Measurements from ENCODE around the gene SLCO3A1. TPM values are rescaled to one million over a fixed set of nuclear protein-coding genes. Genes with fewer than 3 reads are reported as not detected.

Gene SLCO3A1
- total RNA-seq, 1 experiment from 2014 or later = 5.1 TPM

DNA sequence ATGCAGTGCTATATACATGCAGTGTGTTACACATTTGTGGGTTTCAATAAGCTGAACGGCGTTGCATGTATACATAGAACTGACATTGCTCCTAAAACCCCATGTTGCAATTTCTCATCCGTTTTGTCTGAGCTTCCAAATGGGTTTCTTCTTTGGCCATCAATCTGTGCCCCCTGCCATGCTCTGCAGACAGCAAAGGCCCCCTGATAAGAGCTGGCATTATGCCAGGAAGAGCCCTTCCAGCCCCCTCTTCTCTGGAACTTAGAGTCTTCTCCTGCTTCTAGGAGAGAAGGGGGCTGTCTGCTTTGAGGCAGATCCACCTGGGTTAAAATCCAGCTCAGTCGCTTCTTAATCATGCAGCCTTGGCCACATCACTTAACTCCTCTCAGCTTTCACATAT lies 254.0 kb downstream of the SLCO3A1 start:
- Histone ChIP-seq H3K9me2 (ENCODE audit: insufficient read depth) (no peaks in the 10 kb centered on the region), H3K27me3 (ENCODE audit: insufficient read depth, low read length) (no peaks in the 10 kb centered on the region), H3K4me2 (ENCODE audit: low read length) (no peak overlapping the region), H3K4me3 (replicated peaks in 1 of 2; ENCODE audit: low read depth in 1 of 2, low read length in 2 of 2) (no peak overlapping the region), H3K79me2 (ENCODE audit: insufficient read depth, low read length) (no peaks in the 10 kb centered on the region), H3K9ac (ENCODE audit: low read length) (no peak overlapping the region), H3K9me3 (ENCODE audit: control insufficient read depth in 1 of 2, insufficient read depth in 1 of 2, low read depth in 1 of 2, low read length in 2 of 2) (no peaks in the 10 kb centered on the region), H3K36me3 (ENCODE audit: control insufficient read depth in 1 of 2, insufficient read depth in 2 of 2, low read length in 2 of 2) (no peaks in the 10 kb centered on the region), H4K20me1 (ENCODE audit: insufficient read depth) (no peaks in the 10 kb centered on the region), H2AFZ (ENCODE audit: low read depth, low read length, poor library complexity, severe bottlenecking) (no peak overlapping the region), H3K4me1 (ENCODE audit: control insufficient read depth in 1 of 2, insufficient read depth in 2 of 2, low read length in 2 of 2) (no peaks in the 10 kb centered on the region), H3K27ac (ENCODE audit: low read depth, low read length) (no peak overlapping the region)
- DNase-seq (ENCODE audit: low read depth, low spot score) (no peak), ATAC-seq (no peak)
- ChIA-PET RAD21 (ENCODE audit: low non-redundant PET in 1 of 2, low total read pairs in 2 of 2, uncharacterized antibody in 2 of 2, unreplicated experiment in 2 of 2) (no interaction called here), CTCF (no interaction called here), POLR2A (no interaction called here)
- BruUV-seq (replicated peaks) = no TSS peak
- TF ChIP-seq FOSL1 (IDR thresholded peaks at IDR 0.05; ENCODE audit: low read depth) (no peak), POLR2A (IDR thresholded peaks at IDR 0.05; ENCODE audit: borderline replicate concordance, extremely low read depth, insufficient read depth, insufficient read length) (no peak), YY1 (IDR thresholded peaks at IDR 0.05; ENCODE audit: extremely low read depth, insufficient replicate concordance, low read depth, low read length) (no peak), POLR2AphosphoS5 (IDR thresholded peaks at IDR 0.05; ENCODE audit: low read depth, low read length) (no peak), EZH2phosphoT487 (IDR thresholded peaks at IDR 0.05; ENCODE audit: borderline replicate concordance) (no peak), CBX3 (IDR thresholded peaks at IDR 0.05; ENCODE audit: low read depth) (no peak), TCF7L2 (IDR thresholded peaks at IDR 0.05; ENCODE audit: borderline replicate concordance, extremely low read depth, insufficient read depth, insufficient read length) (no peak), SRF (IDR thresholded peaks at IDR 0.05; ENCODE audit: low read depth) (no peak), JUND (IDR thresholded peaks at IDR 0.05) (no peak), RAD21 (IDR thresholded peaks at IDR 0.05; ENCODE audit: low read depth) (no peak), ZFX (IDR thresholded peaks at IDR 0.05) (no peak)
- TF ChIP-seq, protein P1, sequence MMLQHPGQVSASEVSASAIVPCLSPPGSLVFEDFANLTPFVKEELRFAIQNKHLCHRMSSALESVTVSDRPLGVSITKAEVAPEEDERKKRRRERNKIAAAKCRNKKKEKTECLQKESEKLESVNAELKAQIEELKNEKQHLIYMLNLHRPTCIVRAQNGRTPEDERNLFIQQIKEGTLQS (IDR thresholded peaks at IDR 0.05) = no peak
- TF ChIP-seq, protein P2, sequence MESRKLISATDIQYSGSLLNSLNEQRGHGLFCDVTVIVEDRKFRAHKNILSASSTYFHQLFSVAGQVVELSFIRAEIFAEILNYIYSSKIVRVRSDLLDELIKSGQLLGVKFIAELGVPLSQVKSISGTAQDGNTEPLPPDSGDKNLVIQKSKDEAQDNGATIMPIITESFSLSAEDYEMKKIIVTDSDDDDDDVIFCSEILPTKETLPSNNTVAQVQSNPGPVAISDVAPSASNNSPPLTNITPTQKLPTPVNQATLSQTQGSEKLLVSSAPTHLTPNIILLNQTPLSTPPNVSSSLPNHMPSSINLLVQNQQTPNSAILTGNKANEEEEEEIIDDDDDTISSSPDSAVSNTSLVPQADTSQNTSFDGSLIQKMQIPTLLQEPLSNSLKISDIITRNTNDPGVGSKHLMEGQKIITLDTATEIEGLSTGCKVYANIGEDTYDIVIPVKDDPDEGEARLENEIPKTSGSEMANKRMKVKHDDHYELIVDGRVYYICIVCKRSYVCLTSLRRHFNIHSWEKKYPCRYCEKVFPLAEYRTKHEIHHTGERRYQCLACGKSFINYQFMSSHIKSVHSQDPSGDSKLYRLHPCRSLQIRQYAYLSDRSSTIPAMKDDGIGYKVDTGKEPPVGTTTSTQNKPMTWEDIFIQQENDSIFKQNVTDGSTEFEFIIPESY (IDR thresholded peaks at IDR 0.05; ENCODE audit: extremely low read depth, insufficient replicate concordance, low read length) = no peak
- TF ChIP-seq, protein P3, sequence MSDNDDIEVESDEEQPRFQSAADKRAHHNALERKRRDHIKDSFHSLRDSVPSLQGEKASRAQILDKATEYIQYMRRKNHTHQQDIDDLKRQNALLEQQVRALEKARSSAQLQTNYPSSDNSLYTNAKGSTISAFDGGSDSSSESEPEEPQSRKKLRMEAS (IDR thresholded peaks at IDR 0.05) = no peak
- TF ChIP-seq, protein P4, sequence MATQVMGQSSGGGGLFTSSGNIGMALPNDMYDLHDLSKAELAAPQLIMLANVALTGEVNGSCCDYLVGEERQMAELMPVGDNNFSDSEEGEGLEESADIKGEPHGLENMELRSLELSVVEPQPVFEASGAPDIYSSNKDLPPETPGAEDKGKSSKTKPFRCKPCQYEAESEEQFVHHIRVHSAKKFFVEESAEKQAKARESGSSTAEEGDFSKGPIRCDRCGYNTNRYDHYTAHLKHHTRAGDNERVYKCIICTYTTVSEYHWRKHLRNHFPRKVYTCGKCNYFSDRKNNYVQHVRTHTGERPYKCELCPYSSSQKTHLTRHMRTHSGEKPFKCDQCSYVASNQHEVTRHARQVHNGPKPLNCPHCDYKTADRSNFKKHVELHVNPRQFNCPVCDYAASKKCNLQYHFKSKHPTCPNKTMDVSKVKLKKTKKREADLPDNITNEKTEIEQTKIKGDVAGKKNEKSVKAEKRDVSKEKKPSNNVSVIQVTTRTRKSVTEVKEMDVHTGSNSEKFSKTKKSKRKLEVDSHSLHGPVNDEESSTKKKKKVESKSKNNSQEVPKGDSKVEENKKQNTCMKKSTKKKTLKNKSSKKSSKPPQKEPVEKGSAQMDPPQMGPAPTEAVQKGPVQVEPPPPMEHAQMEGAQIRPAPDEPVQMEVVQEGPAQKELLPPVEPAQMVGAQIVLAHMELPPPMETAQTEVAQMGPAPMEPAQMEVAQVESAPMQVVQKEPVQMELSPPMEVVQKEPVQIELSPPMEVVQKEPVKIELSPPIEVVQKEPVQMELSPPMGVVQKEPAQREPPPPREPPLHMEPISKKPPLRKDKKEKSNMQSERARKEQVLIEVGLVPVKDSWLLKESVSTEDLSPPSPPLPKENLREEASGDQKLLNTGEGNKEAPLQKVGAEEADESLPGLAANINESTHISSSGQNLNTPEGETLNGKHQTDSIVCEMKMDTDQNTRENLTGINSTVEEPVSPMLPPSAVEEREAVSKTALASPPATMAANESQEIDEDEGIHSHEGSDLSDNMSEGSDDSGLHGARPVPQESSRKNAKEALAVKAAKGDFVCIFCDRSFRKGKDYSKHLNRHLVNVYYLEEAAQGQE (IDR thresholded peaks at IDR 0.05; ENCODE audit: low read depth) = no peak
- intact Hi-C loops (cut with micrococcal nuclease) = no loop called here

All from HCT116 (cell line).